ENCODE data around the gene USP46. TPM values are rescaled to one million over a fixed set of nuclear protein-coding genes. Genes with fewer than 3 reads are reported as not detected.

USP46 gene
- total RNA-seq, 1 donor from 2014 or later, result 16.8 TPM

DNA sequence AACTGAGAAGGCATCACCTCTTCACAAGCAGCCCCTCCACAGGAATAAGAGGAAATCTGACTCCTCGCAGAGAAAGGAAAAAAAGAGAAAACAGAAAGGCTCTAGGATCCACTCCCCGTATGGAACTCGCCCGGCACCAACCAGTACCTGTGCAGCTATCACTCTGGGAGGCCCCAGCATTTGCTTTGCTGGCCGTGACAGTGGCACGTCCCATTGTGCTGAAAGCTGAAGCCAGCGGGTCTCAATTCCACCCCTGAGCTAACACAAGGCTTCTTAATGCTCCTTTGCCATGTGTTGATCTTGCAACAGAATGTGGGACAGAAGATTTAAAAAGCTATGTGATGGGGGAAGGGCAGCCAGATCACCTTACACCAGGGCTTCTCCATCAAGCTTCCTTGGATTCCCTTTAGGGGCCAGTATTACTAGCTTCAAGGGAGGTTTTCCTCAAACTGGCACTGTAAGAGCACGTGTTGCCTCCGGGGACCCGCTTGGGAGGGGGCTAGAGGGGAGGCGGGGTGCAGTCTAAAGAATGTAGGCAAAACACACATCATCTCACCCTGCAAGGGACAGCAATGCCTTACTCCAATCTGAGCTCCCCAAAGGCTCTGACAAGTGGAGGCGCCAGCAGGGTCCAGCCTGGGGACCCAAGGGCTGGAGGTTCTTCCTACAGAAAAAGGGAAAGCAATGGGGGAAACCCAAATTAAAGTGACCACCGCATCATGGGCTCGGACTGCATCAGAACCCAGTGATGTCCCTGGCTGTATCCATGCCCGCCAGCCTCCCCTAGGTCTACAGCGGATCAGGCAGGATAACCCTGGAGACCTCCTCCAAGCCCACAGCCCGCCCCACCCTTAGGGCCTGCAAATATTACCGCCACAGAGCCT is 1.2 kb downstream of the USP46 start:
- intact Hi-C loops (cut with micrococcal nuclease), result loop anchor here (2.0 to 5.0 kb wide), 2 partner anchors 41 to 69 kb away; no protein-coding TSS in a partner anchor

DNA sequence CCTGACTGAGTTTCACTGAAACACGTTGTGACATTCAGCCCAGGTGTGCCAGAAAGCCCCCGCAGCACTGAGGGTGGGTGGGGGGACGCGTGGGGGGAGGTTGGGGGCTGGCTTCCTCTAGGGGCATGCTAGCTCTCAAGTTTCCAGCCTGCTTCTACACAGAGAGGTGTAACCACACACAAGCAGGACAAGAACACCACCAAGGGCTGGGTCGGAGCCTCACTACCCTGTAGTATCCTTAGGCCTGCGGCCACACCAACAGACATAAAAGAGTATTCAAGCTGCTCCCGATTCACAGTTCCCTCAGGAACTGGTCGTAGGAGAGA is 1.8 kb downstream of the USP46 start:
- intact Hi-C loops (cut with micrococcal nuclease), result loop anchor here (5.0 kb wide), 1 partner anchor 40 kb away; no protein-coding TSS in a partner anchor

DNA sequence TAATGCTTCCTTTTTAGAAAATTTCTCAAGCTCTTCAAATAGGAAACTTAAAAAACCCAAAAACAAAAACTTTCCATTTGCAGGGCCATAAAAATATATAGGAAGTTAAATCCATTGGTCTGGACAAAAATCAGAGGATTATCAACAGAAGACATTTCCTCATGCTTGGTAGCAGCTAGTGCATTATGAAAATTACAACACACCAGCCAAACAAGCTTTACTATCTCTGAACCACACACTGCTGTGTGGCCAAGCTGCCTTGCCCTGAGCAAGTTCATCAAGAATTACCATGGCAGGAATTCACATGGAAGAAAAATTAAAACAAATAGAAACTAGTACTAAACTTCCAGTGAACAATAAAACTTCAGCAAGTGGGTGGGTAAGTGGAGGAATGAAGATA is 3.6 kb downstream of the USP46 start:
- intact Hi-C loops (cut with micrococcal nuclease), result loop anchor here (5.0 kb wide), 1 partner anchor 38 kb away; no protein-coding TSS in a partner anchor

GRCh38 chr4:52651996-52652672 is 7.0 kb downstream of the USP46 start:
- intact Hi-C loops (cut with micrococcal nuclease), result no loop called here

- intact Hi-C loops (cut with micrococcal nuclease), result no loop called here
Measured at GRCh38 chr4:52648836-52649235, 10.3 kb downstream of the USP46 start.

GRCh38 chr4:52646741-52647140 is 12.4 kb downstream of the USP46 start:
- intact Hi-C loops (cut with micrococcal nuclease), result no loop called here

DNA sequence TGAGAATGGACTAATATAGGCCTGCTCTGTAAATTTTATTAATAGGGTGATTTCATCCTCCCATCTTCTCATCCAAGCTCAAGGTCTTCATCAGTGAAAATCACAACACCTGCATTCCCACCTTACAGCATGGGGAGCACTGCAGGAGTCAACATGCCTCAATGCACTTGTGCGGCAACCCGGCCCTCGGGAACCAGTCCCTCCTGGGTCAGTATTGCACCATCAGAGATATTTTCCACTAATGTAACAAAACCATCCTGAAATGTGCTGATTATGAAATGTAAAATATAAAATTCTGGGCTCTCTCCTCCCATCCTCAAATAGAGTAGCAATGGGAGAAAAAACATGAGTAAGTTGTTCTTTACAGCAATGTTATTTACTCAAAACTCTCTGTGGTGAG is 13.0 kb downstream of the USP46 start:
- intact Hi-C loops (cut with micrococcal nuclease), result no loop called here

GRCh38 chr4:52645300-52645699 is 13.8 kb downstream of the USP46 start:
- intact Hi-C loops (cut with micrococcal nuclease), result no loop called here

DNA sequence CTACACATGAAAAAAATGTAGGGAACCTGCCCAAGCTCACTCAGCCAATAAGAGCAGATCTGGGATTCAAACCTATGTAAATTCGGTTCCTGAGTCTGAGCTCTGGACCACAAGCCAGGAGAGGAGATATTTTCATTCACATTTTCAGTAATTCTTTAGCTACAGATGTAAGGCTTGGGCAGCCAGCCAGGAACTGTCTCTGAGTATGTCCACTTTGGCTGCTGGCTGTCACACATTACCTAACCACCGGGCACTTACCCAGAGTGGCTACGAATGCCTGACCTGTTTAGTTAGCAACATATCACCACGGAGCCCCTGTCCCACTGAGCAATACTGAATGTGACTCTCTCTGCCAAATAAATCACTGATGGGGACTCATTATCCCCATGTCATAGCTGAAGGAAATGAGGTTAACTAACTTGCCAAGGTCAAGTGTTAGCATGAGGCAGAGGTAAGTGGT is 15.3 kb downstream of the USP46 start:
- intact Hi-C loops (cut with micrococcal nuclease), result no loop called here

DNA sequence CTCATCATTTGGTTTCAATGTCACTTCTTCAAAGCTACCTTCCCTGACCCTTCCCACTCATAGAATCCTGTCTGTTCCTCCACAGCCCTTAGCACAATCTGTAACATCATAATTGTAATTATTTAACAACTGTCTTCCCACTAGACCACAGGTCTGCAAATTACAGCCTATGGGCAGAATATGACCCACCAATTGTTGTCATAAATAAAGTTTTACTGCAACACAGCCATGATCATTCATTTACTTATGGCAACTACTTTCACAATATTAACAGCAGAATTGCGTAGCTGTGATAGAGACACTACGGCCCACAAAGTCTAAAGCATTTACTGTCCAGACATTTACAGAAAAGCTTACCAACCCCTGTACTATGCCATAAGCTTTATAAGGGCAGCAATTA is 15.9 kb downstream of the USP46 start:
- intact Hi-C loops (cut with micrococcal nuclease), result no loop called here

- intact Hi-C loops (cut with micrococcal nuclease), result no loop called here
Measured at GRCh38 chr4:52641854-52642563, 17.1 kb downstream of the USP46 start.

- intact Hi-C loops (cut with micrococcal nuclease), result no loop called here
Measured at GRCh38 chr4:52640808-52641565, 18.1 kb downstream of the USP46 start.

DNA sequence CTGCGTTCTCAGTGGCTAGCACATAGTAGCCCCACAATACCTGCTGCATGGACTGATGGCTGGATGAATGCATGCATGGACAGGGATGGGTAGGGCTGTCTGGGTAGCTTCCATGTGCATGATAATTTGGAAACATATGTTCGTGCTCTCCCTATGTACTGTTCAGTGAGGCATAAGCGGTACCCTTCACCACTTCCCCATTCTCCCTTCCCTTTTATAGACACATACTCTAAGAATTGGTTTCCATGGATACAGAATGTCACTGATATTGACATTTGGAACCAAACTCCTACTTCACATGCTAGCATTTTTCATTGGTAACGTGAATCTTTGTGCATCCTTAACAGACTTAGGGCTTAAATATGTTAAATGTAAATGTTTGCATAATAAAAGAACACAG is 20.4 kb downstream of the USP46 start:
- intact Hi-C loops (cut with micrococcal nuclease), result no loop called here

GRCh38 chr4:52637116-52637515 is 22.0 kb downstream of the USP46 start:
- intact Hi-C loops (cut with micrococcal nuclease), result no loop called here

DNA sequence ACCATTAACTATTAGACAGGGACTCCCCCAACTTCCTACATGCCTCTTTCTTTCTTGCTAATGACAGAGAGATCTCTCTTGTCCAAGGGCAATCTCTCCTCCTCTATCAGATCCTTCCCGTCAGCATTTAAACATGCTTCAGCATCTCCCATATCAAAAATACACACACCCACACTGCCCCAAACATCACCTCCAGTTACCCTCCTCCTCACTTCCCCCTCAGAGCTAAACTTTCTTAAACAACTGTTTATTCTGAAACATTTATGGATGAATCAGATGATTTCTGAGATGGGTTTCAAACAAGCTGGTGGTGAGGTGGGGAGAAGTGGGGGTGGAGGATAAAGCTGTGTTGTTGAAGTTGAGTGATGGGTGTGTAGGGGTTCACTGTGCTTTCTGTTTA is 23.5 kb downstream of the USP46 start:
- intact Hi-C loops (cut with micrococcal nuclease), result no loop called here

DNA sequence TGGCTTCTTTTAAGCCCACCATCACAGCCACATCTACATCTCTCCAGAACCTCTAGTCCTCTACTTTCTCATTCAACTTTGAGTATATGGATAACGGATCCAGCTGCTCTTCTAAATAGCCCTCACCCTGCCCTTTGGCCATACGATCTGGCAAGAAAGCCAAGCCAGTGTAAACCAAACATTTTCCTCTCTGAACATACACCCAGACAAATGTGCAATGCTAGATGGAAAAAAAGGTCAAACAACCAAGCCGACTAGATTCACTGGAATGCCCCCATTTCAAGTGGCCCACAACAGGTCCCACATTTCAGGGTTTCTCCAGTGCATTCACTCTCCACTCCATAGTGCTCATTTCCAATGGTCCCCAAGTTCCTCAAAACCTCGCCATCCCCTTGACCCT is 24.0 kb downstream of the USP46 start:
- intact Hi-C loops (cut with micrococcal nuclease), result no loop called here

GRCh38 chr4:52633846-52634245 is 25.3 kb downstream of the USP46 start:
- intact Hi-C loops (cut with micrococcal nuclease), result no loop called here

DNA sequence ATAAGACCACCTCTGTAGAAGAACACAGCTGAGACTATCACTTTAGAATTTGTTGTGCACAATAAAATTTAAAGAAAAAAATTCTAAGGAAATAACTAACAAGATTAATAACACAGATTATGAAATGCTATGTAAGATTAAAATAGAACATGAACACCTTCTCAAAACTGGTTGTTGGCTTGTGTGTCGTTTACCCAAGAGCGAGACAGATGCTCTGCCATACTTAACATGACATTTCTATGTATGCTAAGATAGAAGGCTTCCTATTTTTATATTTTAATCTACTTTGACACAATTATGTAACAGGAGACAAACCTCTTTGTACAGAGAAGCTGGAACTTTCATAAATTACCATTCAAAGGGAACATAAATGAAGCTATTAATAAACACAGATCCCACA is 30.1 kb downstream of the USP46 start:
- intact Hi-C loops (cut with micrococcal nuclease), result no loop called here

DNA sequence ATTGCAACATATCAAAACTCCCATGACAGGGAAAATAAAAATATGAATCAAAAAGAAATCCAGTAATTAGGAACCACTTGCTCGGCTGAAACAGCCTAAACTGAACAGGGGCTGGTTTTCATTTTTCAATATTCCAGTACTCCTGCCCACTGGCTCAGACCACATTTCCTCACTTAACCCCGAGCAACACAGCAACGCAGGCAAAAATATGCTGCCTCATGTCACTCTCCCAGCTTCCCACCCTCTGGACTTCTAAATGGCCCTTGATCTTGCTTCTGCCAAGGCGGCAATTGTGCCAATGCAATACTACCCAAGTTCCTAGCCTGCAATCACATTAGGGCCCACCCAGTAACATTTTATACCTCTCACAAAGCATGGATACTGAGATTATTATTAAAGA is 30.6 kb downstream of the USP46 start:
- intact Hi-C loops (cut with micrococcal nuclease), result no loop called here

- intact Hi-C loops (cut with micrococcal nuclease), result no loop called here
Measured at GRCh38 chr4:52627876-52628275, 31.2 kb downstream of the USP46 start.

- intact Hi-C loops (cut with micrococcal nuclease), result no loop called here
Measured at GRCh38 chr4:52625216-52625615, 33.9 kb downstream of the USP46 start.

All from T-helper 2 cell treated with Interferon-gamma antibody and Interleukin-4, amounts not matched to agents 100 ng/mL and 5 ng/mL, for 36 hours (primary cell).